ENCODE measurements around the gene LRRC43. TPM values are rescaled to one million over a fixed set of nuclear protein-coding genes. Genes with fewer than 3 reads are reported as not detected.

Gene LRRC43
- total RNA-seq, 1 experiment from 2014 or later = 0.22 TPM

DNA sequence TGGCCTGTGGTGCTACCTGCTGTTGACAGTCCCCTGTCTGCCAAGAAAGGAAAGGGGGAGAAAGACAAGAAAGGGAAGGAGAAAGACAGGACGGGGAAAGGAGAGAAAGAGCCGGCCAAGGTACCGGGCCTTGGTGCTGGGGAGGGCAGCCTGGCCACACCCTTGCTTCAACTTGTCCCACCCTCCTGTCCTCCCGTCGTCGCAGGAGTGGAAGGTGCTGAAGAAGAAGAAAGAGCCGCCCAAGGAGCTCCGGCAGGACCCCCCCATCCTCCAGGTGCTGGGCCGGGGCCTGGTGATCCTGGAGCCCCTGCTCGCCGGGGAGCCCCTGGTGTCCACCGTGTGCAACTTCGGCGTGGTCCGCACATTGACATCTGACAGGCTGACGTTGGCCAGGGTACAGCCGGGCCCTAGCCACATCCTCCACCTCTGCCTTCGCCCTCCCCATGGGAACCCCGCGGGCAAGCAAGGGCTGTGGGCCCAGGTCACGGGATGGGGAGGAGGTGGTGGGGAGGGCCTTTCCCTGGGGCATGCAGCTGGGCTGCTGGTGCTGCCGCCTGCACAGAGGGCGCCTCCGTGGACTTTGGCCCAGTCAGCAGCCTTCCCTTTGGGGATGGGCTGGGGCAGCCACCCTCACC, 17.7 kb downstream of the LRRC43 start (continued):
- TF ChIP-seq HMGXB4 (CRISPR knock-in tag; IDR thresholded peaks at IDR 0.05) = no peak
- TF ChIP-seq, protein P1, sequence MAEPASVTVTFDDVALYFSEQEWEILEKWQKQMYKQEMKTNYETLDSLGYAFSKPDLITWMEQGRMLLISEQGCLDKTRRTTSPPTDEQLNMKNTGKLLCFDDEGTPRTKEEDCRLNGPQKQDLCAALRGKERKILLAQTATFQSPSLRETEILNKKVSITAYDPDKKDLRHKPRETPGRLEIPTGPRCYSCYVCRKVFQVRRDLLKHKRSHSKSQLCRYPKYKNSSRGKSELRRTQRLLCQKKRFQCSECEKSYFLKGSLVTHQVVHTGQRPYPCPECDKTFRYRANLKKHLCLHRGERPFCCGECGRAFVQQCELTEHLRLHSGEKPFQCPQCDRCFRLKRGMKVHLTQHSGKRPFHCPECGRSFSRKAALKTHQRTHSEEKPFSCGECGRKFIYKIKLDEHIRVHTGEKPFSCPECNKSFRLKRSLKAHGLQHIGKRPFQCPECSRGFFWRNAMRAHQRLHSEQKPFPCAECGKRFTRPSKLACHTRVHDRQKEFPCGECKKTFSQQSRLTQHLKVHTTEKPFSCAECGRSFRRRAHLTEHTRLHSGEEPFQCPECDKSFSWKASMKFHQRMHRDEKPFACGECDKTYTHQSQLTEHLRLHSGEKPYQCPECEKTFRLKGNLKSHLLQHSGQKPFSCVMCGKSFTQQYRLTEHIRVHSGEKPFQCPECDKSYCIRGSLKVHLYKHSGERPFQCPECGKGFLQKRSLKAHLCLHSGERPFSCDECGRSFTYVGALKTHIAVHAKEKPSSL (CRISPR knock-in tag; conservative IDR thresholded peaks at IDR 0.05) = no peak

GRCh38 chr12:122201381-122201780, 18.5 kb downstream of the LRRC43 start:
- Mint-ChIP-seq H3K4me1 (peaks cover 16% of the 10 kb centered on the region), H3K4me3 (no peak overlapping the region), H3K9me3 (no peaks in the 10 kb centered on the region), H3K36me3 (no peaks in the 10 kb centered on the region), H3K27ac (no peak overlapping the region), H3K27me3 (ENCODE audit: low read depth) (peaks cover 43% of the 10 kb centered on the region)
- TF ChIP-seq, protein P2, sequence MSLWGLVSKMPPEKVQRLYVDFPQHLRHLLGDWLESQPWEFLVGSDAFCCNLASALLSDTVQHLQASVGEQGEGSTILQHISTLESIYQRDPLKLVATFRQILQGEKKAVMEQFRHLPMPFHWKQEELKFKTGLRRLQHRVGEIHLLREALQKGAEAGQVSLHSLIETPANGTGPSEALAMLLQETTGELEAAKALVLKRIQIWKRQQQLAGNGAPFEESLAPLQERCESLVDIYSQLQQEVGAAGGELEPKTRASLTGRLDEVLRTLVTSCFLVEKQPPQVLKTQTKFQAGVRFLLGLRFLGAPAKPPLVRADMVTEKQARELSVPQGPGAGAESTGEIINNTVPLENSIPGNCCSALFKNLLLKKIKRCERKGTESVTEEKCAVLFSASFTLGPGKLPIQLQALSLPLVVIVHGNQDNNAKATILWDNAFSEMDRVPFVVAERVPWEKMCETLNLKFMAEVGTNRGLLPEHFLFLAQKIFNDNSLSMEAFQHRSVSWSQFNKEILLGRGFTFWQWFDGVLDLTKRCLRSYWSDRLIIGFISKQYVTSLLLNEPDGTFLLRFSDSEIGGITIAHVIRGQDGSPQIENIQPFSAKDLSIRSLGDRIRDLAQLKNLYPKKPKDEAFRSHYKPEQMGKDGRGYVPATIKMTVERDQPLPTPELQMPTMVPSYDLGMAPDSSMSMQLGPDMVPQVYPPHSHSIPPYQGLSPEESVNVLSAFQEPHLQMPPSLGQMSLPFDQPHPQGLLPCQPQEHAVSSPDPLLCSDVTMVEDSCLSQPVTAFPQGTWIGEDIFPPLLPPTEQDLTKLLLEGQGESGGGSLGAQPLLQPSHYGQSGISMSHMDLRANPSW (CRISPR knock-in tag; conservative IDR thresholded peaks at IDR 0.05; ENCODE audit: low read depth) = no peak
- TF ChIP-seq SOX15 (CRISPR knock-in tag; IDR thresholded peaks at IDR 0.05) (no peak), CBFB (CRISPR knock-in tag; IDR thresholded peaks at IDR 0.05; ENCODE audit: low read depth) (no peak), ZNF532 (CRISPR knock-in tag; IDR thresholded peaks at IDR 0.05; ENCODE audit: borderline replicate concordance) (no peak), USF1 (CRISPR knock-in tag; IDR thresholded peaks at IDR 0.05) (no peak), ZNF138 (CRISPR knock-in tag; conservative IDR thresholded peaks at IDR 0.05) (no peak)
- TF ChIP-seq, protein P3, sequence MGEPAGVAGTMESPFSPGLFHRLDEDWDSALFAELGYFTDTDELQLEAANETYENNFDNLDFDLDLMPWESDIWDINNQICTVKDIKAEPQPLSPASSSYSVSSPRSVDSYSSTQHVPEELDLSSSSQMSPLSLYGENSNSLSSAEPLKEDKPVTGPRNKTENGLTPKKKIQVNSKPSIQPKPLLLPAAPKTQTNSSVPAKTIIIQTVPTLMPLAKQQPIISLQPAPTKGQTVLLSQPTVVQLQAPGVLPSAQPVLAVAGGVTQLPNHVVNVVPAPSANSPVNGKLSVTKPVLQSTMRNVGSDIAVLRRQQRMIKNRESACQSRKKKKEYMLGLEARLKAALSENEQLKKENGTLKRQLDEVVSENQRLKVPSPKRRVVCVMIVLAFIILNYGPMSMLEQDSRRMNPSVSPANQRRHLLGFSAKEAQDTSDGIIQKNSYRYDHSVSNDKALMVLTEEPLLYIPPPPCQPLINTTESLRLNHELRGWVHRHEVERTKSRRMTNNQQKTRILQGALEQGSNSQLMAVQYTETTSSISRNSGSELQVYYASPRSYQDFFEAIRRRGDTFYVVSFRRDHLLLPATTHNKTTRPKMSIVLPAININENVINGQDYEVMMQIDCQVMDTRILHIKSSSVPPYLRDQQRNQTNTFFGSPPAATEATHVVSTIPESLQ (CRISPR knock-in tag; IDR thresholded peaks at IDR 0.05) = no peak
- no peak for ATAC-seq
- DNase-seq (ENCODE audit: low spot score) = no peak
- ChIA-PET CTCF (interaction anchor here (1.6 kb wide), 1 partner anchor 10 kb away, joined by 6 read pairs; no protein-coding TSS in a partner anchor), POLR2A (interaction anchor here (0.7 kb wide), 1 partner anchor 1370 kb away, joined by 3 read pairs; no protein-coding TSS in a partner anchor)
